HG03045 (cell line): Measurements from ENCODE around the gene ABCA7.
A peak's percentile ranks its signal among the peaks of the same experiment; 100 is the strongest.

Experiments used
- ATAC-seq: cut with Tn5 transposase; IDR thresholded peaks from one replicate; pipeline ENCODE4 v1.9.1; 2021; ENCODE audit warnings: mild to moderate bottlenecking, moderate library complexity; ENCODE audit not compliant: unreplicated experiment

ABCA7 gene

DNA sequence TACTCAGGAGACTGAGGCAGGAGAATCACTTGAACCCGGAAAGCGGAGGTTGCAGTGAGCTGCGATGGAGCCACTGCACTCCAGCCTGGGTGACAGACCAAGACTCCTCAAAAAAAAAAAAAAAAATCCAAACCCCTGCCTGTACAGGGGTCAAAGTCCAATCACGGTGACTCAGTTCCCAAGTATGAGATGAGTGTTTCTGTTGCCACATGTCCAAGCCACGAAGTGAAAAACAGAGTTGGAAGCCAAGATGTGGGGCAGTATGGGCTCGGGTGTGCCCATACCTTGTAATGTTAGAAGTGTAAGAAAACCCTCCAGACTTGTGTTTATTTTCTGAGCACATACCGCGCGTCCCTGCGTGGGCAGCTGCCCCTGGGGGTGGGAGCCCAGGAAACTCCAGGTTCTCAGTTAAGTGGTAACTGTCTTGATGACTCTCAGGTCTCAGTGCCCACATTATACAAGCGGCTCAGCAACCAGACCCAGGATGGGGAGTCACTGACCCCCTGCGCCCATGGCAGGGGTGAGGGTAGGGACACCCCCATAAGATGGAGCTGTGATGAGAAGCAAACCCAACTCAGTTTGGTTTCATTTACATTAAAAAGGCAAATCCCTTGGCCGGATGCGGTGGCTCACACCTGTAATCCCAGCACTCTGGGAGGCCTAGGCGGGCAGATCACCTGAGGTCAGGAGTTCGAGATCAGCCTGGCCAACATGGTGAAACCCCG lies 62.7 kb downstream of the ABCA7 start:
- ATAC-seq, result no peak

DNA sequence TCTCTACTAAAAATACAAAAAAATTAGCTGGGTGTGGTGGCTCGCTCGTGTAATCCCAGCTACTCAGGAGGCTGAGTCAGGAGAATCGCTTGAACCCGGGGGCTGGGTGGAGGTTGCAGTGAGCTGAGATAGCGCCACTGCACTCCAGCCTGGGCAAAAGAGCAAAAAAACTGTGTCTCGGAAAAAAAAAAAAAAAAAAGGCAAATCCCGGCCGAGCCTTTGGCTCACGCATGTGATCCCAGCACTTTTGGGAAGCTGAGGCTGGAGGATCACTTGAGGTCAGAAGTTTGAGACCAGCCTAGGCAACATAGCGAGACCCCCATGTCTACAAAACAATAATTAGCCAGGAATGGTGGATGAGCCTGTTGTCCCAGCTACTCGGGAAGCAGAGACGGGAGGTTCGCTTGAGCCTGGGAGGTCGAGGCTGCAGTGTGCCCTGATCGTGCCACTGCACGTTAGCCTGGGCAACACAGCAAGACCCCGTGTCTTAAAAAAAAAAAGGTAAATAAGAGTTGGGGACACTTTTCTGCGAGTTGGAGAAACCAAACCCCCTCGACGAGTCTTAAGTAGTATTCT lies 63.3 kb downstream of the ABCA7 start:
- peak; percentile 0 for ATAC-seq

DNA sequence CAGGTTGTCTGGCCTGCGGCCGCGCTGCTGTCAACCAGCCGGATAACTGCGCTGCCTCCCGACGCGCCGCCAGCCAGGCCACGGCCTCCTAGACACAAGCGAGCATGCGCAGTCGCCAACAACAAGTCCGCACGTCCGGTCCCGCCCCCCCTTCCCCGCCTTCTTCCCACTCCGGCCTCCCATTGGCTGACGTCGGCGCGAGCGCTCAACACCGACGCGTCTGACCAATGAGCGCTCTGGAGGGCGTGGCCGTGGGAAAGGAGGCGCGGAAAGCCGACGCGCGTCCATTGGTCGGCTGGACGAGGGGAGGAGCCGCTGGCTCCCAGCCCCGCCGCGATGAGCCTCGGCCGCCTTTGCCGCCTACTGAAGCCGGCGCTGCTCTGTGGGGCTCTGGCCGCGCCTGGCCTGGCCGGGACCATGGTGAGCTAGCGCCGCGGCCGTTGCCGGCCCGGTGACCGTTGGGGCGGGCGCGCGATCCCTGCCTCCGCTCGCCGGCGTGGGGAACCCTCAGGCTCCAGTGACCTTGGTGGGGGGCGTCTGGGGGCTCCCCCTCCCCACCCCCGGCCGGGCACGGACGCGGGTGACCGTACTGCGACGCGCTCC lies 63.9 kb downstream of the ABCA7 start, which contains the start of gene GPX4:
Gene GPX4 (plus strand): TSS at position 287 of the 603 bp plus-strand sequence. CDS start 50 bp downstream, at position 337.
- ATAC-seq, result peak; percentile 70

DNA sequence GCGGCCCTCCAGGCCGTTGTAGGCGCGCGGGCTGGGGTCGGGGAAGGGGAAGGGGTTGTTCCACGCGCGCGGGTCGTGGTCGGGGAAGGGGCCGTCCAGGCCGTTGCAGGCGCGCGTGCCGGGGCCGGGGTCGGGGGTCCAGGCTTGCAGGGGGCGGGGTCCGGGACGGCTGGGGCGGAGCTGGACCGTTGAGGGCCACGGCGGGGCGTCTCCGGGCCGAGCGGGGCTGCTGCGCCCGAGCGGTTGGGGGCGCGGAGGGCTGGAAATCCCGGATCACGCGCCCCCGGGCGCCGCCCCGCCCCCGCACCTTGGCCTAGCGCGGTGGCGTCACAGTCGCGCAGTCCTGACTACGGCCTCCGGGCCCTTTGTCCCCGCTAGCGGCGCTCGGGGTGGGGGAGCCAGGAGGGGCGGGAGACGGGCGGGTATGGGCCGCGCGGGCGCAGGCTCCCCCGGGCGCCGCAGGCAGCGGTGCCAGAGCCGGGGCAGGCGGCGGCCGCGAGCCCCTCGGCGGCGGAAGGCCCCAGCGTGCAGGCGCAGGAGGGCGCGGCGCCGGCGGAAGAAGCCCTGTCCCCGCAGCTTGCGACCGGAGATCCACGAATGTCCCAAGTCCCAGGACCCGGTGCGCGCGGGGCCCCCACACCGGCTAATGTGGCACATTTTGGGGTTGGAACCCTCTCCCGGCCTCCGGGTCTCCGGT lies 64.6 kb downstream of the ABCA7 start:
- peak; percentile 33 for ATAC-seq

DNA sequence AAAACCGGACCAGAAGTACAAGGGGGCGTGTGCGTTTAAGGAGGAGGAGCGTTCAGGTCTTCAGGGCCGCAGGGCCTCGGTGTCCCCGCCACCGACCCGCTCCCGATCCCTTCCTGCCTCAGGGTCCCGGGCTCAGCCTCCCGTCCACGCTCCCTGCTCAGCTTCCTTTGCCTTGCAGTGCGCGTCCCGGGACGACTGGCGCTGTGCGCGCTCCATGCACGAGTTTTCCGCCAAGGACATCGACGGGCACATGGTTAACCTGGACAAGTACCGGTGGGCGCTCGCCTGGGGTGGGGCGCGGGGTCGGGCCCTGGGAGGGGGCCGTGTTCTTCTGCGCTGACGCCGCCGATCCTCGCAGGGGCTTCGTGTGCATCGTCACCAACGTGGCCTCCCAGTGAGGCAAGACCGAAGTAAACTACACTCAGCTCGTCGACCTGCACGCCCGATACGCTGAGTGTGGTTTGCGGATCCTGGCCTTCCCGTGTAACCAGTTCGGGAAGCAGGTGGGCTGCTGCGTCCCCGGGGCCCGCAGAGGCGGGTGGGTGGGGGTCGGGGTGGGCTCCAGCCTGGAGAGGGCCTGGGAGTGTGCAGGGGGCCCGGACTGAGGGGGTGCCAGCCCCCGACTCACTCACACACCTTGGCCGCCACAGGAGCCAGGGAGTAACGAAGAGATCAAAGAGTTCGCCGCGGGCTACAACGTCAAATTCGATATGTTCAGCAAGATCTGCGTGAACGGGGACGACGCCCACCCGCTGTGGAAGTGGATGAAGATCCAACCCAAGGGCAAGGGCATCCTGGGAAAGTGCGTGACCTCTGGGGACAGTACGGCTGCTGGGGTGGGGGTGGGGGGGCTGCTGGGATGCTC lies 65.3 kb downstream of the ABCA7 start:
- ATAC-seq, result no peak

DNA sequence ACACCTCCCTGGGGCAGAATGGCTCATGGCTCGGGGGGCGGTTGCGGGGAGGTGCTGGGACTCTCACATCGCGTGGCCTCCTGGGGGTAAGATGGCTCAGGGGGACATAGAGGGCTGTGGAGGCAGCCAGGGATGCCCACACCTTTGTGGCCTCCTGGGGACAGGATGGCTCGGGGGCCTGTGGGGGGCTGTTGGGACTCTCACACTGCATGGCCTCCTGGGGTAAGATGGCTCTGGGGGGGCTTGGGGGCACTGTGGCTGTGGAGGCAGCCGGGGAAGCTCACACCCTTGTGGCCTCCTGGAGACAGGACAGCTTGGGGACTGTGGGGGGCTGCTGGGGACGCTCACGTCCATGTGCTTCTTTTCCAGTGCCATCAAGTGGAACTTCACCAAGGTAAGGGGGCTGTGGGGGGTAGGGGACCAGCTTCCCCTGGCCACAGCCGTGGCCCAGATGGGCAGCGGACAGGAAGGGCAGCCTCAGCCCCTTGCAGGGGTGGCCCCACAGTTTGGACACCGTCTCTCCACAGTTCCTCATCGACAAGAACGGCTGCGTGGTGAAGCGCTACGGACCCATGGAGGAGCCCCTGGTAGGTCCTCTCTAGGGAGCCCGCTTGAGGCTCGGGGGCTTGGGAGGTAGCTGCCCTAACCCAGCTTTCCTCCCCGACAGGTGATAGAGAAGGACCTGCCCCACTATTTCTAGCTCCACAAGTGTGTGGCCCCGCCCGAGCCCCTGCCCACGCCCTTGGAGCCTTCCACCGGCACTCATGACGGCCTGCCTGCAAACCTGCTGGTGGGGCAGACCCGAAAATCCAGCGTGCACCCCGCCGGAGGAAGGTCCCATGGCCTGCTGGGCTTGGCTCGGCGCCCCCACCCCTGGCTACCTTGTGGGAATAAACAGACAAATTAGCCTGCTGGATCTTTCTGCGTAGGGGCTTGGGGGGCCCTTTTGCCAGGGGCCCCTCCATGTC lies 66.2 kb downstream of the ABCA7 start:
- ATAC-seq, result no peak

DNA sequence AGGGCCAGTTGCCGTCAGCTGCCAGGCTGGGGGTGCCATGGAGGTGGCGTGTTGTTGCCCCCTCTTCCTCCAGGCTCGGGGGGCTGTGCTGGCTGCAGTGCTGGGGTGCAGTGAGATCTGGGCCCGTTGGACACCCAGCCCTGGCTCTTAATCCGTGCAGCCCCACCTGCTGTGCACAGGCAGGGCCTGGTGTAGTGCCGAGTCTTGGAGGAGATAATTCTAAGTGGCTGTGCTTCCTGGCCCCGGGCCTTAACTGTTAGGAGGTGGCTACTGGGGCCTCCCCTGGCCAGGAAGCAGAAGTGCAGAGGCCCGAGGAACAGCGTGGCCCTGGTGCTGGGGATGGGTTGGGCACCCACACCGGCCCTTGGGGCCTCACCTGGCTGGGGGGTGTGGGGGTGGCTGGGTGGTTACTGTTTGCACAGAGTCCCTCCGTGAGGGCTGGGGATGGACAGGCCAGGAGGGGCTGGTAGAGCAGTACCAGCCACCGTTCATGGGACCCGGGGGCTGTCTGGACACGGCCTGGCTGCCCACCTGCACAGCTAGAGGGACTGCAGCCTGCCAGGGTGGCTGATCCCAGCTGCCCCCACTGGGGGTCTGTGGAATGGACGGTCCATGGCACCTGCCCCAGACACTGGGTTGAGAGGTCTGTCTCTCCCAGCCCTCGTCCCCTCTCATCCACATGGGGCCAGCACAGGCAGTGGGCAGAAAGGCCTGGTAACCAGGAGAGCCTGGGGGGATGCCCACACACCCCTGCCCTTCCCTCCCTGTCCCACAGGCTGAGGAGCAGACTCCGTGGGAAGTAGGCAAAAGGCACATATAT lies 67.1 kb downstream of the ABCA7 start:
- ATAC-seq, result no peak

DNA sequence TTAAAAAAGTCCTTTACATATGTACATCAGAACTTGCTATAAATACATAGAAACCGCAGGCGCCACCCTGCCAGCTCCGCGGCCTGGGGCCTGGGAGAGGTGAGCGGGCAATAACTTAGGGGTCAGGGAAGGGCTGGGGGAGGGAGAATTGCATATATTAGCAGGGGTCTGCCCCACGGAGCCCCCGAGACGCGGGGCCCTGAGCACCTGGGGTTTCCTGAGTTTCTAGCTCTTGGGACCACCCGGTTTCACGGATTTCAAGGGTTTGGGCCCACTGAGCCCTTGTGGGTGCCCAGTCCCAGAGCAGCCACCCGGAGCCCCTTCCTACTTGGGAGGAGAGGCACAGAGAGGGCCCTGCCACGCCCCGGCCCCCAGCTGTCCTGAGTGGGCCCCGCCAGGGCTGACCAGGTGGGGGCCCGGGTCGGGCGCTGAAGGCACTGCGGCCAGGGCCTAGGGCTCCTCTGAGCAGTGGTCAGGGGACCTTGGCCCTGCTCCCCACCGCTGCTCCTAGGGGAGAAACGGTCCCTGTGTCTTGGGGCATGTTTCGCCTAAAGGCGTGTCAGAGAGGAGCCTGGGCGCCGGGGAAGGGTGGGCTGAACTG lies 67.9 kb downstream of the ABCA7 start:
- no peak for ATAC-seq

DNA sequence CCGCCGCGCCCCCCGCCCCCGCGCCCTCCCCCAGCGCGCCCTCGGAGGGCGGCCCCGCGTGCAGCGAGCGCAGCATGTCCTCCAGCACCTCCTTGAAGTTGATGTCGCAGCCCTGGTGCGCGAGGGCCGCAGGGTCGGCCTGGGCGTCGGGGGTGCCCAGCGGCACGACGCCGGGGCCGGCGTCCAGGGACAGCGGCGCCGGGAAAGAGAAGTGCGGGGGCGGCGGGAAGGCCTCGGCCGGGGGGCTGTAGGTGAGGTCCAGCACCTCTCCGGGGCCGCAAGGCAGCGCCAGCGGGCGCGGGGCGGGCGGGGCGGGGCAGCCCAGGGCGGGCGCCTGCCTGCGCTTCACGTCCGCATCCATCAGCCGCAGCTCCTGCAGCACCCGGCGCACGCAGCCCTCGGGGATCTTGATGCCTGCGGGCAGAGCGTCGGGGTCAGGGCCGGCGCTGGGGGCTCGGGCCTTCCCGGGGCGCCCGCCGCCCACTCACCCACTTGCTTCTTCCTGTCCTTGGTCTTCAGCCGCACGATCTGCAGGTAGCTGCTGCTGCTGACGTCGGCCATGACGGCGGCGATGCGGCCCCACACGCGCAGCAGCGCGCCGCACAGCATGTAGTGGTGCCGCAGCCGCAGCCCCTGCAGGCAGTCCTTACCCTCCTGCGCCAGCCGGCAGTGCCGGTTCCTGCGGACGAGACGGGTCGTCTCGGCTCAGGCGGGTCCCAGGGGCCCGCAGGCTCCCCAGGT lies 68.6 kb downstream of the ABCA7 start:
- no peak for ATAC-seq

DNA sequence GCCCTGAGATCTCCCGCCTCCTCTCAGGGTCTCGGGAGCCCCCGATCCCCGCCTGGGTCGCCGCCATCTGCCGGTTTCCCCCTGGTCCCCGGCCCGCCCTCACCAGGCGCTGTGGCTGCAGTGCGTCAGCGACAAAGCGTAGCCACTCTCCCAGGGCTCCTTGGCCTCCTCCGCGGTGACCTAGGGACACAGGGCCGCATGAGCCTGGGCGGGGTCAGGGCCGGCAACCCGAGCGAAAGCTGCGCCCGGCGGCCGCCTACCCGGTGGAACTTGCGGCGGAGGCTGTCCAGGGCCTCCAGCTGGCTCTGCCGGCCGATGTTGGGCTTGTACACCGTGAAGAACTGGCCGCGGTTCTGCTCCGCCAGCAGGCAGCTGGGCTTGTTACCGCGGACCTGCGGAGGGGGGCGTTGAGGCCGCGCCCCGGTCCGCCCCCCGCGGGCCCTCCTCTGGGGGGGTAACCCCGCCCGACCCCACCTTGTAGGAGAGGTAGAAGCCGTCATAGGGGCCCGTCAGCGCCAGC lies 69.2 kb downstream of the ABCA7 start:
- no peak for ATAC-seq

DNA sequence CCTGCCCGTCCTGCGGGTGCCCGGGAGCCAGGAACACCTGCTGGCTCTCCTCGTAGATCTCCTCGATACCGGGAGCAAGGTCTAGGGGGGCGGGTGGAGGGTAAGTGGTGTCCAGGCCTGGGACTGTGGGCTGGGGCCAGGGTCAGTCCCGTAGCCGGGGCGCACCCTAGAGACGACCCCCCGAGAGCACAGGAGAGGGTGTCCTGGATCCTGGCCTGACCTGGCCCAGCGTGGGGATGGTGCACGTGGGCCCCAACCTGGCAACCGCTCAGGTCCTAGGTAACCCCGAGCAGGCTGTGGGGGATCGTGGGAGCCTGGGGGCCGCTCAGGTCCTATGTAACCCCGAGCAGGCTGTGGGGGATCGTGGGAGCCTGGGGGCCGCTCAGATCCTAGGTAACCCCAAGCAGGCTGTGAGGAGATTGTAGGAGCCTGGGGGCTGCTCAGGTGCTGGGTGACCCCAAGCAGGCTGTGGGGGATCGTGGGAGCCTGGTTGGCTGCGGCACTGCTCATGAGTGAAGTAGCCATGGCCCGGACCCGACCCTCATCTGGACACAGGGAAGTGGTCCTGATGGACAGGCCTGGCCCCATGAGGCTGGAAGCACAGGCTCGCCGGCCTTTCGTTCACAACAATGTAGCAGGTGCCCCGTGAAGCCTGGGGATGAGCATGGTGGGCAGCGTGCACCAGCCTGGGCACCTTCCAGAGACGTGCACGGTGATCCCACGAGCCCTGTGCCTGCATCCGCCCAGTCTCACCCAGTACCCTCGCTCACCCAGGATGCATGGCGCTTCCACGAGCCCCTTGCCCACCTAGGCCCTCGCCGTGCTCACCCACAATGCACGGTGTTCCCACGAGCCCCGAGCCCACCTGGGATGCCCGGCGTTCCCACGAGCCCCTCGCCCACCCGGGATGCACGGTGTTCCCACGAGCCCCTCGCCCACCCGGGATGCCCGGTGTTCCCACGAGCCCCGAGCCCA lies 70.1 kb downstream of the ABCA7 start:
- ATAC-seq, result no peak

DNA sequence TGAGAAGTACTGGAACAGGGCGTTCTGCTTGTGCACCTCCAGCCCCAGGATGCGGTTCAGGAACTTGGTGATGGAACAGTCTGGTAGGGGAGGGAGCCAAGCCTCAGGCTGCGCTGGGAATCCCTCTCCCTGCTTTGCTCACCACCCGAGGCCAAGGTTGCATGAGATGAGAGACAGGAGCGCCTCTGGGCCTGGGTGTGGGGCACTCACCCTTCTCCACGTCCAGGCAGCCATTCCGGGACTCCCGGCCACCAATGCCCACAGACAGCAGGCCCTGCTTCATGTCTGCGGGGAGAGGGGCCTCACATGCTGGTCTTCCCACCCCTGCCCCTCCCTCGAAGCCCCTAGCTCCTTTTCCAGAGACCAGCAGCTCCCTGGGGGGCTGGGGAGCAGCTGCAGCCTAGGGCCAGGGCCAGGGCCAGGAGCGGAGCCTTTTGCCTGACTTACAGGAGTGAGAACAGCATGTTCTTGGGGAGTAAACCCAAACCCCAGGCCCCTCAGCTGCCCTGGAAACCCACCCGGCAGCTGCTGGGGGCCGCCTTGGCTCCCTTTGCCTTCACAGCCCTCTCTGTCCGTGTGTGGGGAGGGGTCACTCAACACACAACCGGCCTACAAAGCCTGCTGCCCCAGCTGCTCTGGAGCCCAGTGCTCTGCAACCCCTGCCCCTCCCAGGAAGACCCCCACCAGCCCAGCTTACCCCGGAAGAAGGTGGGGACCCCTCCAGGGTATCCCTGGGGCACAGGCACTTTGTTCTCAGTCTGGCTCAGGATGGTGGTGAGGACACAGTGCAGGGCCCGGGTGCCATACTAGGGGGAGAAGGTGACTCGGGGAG lies 71.1 kb downstream of the ABCA7 start:
- ATAC-seq, result no peak

DNA sequence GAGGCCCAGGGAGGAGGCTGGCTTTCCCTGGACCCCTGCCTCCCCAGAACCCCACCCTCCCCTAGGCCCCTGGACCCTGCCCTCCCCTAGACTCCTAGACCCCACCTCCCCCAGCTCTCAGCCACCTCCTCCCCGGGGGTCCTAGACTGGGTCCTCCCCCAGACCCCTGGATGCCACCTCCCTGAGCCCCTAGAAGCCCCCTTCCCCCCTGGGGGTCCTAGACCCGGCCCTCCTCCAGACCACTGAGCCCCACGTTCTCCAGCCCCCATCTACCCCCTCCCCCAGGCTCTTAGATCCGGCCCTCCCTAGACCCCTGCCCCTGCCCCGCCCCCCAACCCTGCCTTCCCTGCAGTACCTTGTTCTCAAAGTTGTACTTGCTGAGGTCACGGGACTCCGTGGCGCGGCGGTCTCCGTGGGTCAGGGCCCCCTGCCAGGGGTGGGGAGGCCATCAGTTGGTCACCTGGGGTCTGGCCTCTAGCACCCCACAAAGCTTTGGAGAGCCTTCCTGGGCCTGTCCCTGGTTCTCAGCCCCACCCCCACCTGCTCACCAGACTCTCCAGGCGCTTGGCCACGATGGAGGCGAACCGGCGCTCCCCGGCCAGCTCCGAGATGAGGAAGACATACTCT lies 71.8 kb downstream of the ABCA7 start:
- no peak for ATAC-seq

DNA sequence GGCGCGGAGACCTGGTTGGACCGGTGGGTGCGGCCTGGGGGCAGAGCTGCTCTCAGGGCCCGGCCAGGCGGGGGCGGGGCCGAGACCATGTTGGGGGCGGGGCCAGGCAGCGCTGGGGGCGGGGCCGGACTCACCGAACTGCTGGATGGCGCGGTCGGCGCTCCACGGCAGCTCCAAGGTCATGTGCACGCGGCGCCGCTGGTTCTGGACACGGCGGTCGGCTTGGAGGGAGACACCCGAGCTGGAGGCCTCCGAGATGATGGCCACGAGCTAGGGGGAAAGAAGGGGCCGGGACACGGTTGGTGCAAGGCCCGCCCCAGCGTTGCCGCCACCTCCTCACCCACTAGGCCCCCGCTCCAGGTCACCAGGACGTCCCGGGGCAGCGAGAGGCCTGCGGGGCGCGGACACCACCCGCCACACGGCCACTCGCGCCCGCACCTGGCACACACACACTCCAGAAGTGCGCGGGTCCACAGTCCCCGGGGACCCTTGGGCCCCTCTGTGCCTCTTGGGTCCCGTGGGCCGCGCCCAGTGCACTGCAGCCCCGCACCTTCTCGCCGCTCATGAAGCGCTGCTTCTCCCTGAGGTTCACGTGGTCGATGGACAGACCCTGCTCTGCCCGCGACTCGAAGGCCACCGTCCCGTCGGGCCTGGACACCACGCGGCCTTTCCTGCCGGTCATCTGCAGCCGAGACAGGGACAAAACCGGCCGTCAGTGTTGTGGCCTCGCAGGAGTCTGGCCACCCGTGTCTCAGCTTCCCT lies 72.5 kb downstream of the ABCA7 start:
- no peak for ATAC-seq
